ENCODE data around the gene MRPL9. TPM values are rescaled to one million over a fixed set of nuclear protein-coding genes. Genes with fewer than 3 reads are reported as not detected.
A peak's percentile ranks its signal among the peaks of the same experiment; 100 is the strongest.

The MRPL9 gene
- total and polyA plus RNA-seq, 10 of the 15 experiments (the other 5 are each of a cell fraction or from before 2014, with no cell fraction given) = 35.7 to 161 (median 110) TPM

GRCh38 chr1:151798571-151798970, 35.3 kb upstream of the MRPL9 start (continued):
- no peak for TF ChIP-seq SKIL (IDR thresholded peaks at IDR 0.05; ENCODE audit: low read depth, poor library complexity, severe bottlenecking)
- TF ChIP-seq YY1 (IDR thresholded peaks at IDR 0.05; ENCODE audit: low read depth, low read length) = no peak
- no peak for TF ChIP-seq ETV6 (conservative IDR thresholded peaks at IDR 0.05 in 1 of 2, IDR thresholded peaks at IDR 0.05 in 1 of 2; ENCODE audit: borderline replicate concordance in 1 of 2, low read depth in 1 of 2)

GRCh38 chr1:151790940-151791651, 27.8 kb upstream of the MRPL9 start:
- Histone ChIP-seq H3K79me2 (ENCODE audit: control insufficient read depth, insufficient read depth, low read length) (no peaks in the 10 kb centered on the region; the same call in 1 of the 2 replicates), H4K20me1 (ENCODE audit: control insufficient read depth, insufficient read depth) (no peaks in the 10 kb centered on the region), H3K4me1 (ENCODE audit: control insufficient read depth, insufficient read depth, low read length) (peaks cover 5% of the 10 kb centered on the region), H3K4me3 (peak overlapping the region; percentile 82), H2AFZ (ENCODE audit: control insufficient read depth, low read depth, low read length) (peak overlapping the region; percentile 100), H3K36me3 (ENCODE audit: control insufficient read depth in 2 of 2, insufficient read depth in 2 of 2, low read length in 1 of 2) (no peaks in the 10 kb centered on the region), H3K27ac (ENCODE audit: control insufficient read depth, insufficient read depth) (no peak overlapping the region), H3K9me3 (replicated peaks; ENCODE audit: control insufficient read depth, insufficient read depth, low read length) (no peaks in the 10 kb centered on the region), H3K27me3 (replicated peaks in 1 of 2; ENCODE audit: control insufficient read depth in 2 of 2, insufficient read depth in 2 of 2, low read length in 1 of 2) (no peaks in the 10 kb centered on the region), H3K4me2 (ENCODE audit: control insufficient read depth, insufficient read depth) (peak overlapping the region; percentile 99), H3K9ac (ENCODE audit: control insufficient read depth, insufficient read depth, low read length) (peak overlapping the region; percentile 68)
- ChIA-PET POLR2A (no interaction called here), CTCF (interaction anchor here (0.7 kb wide), 1 partner anchor 71 kb away, joined by 4 read pairs; no protein-coding TSS in a partner anchor), RAD21 (ENCODE audit: unreplicated experiment) (no interaction called here), SMC1A (ENCODE audit: uncharacterized antibody, unreplicated experiment) (no interaction called here)
- TF ChIP-seq CBX5 (IDR thresholded peaks at IDR 0.05; ENCODE audit: low read depth) = 0 out of 2 replicates have a peak, but pooled peaks have one; percentile 7
- peak; percentile 32; the same call in 1 of the 2 replicates for TF ChIP-seq RB1 (IDR thresholded peaks at IDR 0.05; ENCODE audit: borderline replicate concordance)
- no peak for TF ChIP-seq ZNF24 (IDR thresholded peaks at IDR 0.05)
- peak; percentile 32; the same call in 1 of the 2 replicates for TF ChIP-seq BRCA1 (IDR thresholded peaks at IDR 0.05; ENCODE audit: low read depth, low read length)
- no peak for TF ChIP-seq HSF1 (IDR thresholded peaks at IDR 0.05; ENCODE audit: low read depth, low read length)
- peak; percentile 23; the same call in 1 of the 2 replicates for TF ChIP-seq NKRF (conservative IDR thresholded peaks at IDR 0.05)
- 0 out of 2 replicates have a peak, but pooled peaks have one; percentile 1 for TF ChIP-seq CREM (IDR thresholded peaks at IDR 0.05; ENCODE audit: low read depth)
- TF ChIP-seq CHD2 (IDR thresholded peaks at IDR 0.05; ENCODE audit: borderline replicate concordance, low read depth, low read length) = peak; percentile 73; the same call in 1 of the 2 replicates
- no peak for TF ChIP-seq PML (IDR thresholded peaks at IDR 0.05; ENCODE audit: low read length)
- TF ChIP-seq ETV6 (conservative IDR thresholded peaks at IDR 0.05 in 1 of 2, IDR thresholded peaks at IDR 0.05 in 1 of 2; ENCODE audit: borderline replicate concordance in 1 of 2, low read depth in 1 of 2) = peak in 1 of 2 experiments; percentile 80; a peak in 1 of 4 replicates
- peak; percentile 10 for ATAC-seq
- in situ Hi-C loops (cut with MboI) = no loop called here
- TSS peak; percentile 90 for BruUV-seq (replicated peaks)
- intact Hi-C loops (cut with micrococcal nuclease; ENCODE audit: unreplicated experiment) = no loop called here
- 1% methylated on average over 38 of the region's 52 CpGs for WGBS (ENCODE audit: insufficient coverage, insufficient replicate concordance, low lambda C conversion rate, missing lambda C conversion rate)
- FAIRE-seq = no peak
- no peak for DNase-seq (ENCODE audit: low read depth, low spot score)

Measured in GM12878 (cell line).